Stimulated activated CD4-positive, alpha-beta T cell treated with anti-CD3 and anti-CD28 coated beads, Interleukin-1b, Interleukin-23, amount 100 ng/mL, for 1 hour (primary cell): Measurements from ENCODE around the gene FBN2.
"Not testable (repeated sequence)": the region's sequence is repeated elsewhere in the genome, so short reads cannot be mapped to it uniquely, and the experiment has no call there.

Experiments used
- DNase-seq, 2 donors: peaks; one replicate each; pipeline ENCODE4 v3.0.0-alpha.2; 2020; ENCODE audit warnings: low read depth in 2 of 2

FBN2 gene

DNA sequence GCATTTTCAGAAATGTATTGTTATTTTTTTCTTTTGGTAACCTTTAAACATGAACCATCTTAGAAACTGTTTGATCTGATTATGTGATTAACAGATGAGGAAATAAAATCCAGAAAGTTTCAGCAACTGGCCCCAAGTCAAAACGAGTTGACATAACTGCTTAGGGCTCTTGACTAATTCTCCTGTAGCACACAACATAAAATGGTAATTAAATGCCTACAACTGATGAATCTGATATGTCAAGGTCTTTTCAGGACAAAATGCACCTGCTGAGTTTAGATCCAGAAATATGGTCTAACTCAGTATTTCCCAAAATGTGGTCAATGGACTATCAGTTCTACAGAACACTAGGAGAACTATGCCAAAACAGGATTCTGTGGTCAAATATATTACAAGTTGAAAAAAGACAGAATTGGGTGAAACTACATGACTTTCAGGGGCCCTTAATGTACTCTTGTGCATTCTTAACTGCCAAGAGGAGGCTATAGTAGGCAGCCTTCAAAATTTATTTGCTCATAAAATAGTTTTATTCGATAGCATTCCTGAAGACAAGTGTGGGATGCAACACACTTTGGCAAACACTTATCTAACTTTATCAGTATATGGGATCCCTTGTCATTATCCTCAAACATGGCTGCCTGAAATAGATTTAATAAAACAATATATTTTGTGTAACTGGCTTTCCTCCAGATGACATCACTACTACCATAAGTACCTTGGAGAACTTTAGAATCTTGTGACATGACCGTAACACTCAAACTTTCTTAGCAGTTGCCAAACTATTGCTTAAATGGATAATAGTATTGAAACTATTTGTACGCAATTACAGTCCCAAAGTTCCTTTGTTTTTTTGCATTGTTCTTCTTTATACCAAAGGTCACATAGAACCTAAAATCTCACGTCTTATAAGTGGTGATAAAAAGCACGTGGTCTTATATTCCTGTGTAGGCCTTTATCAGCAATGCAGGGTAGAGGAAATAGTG lies 59.4 kb downstream of the FBN2 start:
- DNase-seq: no peak

- no peak for DNase-seq
These were observed 60.1 kb downstream of the FBN2 start for GRCh38 chr5:128477944-128478343.

GRCh38 chr5:128475693-128476092 lies 62.4 kb downstream of the FBN2 start:
- DNase-seq: no peak

DNA sequence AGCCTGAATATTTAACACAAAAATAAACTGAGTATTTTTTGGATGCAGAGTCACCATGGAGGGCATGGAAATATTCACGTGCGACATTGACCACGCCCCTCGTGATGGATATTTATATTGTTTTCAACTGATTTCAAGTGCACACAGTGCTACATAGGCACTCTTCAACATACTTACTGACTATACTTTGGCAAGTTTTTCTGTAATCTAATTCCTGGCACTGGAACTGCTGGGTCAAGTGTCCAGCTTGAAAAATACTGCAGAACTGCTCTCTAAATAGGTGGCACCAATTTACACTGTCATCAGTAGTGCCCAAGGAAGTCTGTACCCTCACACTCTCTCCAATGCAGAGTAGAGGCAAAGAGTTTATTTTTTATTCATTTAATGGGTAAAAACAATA lies 65.1 kb downstream of the FBN2 start:
- no peak for DNase-seq

- no peak for DNase-seq
These were observed 66.0 kb downstream of the FBN2 start for GRCh38 chr5:128472036-128472435.

GRCh38 chr5:128470663-128471062 lies 67.4 kb downstream of the FBN2 start:
- DNase-seq: no peak

- DNase-seq: no peak
These were observed 68.1 kb downstream of the FBN2 start for GRCh38 chr5:128469912-128470311.

DNA sequence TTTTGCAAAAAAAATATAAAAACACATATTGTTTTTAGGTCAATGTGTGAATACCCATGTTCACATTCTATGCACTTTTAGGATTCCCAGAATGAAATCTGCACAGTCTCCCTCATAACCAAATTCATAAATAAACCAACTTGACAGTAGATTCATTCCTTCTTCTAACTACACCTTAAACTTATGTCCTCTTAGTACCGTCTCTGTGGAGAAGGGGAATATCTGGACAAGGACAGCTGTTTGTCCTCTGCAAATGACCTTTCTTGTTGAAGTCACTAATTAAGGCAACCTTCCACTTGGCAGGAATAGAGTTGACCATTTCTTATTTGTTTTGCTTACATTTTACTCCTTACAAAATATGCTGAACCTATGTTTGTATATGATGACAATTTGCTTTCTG lies 71.1 kb downstream of the FBN2 start:
- DNase-seq: no peak

GRCh38 chr5:128466554-128466953 lies 71.5 kb downstream of the FBN2 start:
- no peak for DNase-seq

DNA sequence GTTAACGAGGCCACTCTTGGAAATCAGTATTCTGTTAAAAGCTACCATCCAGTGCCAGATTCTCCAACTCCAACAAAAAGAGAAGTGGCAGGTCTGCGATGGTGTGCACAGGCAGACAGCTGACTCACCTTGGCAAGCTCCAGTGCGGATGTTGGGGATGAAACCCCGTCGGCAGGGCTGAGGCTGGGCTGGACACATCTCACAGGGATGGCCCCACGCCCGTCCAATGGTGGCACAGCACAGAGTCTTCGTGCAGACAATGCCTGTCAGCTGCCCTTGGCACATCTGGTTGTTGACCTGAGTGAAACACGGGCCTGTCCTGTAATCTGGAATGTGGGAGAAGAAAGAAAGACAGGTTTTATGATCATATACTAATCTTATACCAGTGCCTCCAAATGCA lies 73.4 kb downstream of the FBN2 start:
- DNase-seq: no peak

- DNase-seq: no peak
These were observed 75.7 kb downstream of the FBN2 start for GRCh38 chr5:128462330-128462729.

- not testable (repeated sequence) for DNase-seq
These were observed 80.7 kb downstream of the FBN2 start for GRCh38 chr5:128457147-128457915.

DNA sequence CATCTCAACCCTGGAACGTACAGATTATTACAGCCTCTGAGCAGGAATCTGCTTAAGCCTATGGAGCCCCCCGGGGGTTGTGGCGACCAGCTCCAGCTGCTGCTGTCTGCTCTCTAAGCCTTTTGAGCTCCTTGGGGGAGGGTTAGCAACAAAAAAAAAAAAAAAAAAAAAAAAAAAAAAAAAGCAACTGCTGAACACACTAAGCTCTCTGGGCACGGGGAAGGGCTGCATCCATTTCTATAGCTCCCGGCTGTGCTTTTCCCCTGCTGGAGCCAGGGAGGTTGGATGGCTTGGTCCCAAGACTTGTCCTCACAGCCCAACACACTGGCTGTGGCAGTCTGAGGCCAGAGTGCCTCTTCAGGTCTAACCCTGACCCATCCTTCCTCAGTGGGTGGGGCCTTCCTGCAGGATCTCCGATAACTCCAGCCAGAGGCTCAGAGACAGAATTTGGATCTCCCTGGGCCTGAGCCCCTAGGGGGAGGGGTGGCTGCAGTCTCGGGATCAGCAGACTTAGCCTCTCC lies 82.1 kb downstream of the FBN2 start:
- no peak for DNase-seq

DNA sequence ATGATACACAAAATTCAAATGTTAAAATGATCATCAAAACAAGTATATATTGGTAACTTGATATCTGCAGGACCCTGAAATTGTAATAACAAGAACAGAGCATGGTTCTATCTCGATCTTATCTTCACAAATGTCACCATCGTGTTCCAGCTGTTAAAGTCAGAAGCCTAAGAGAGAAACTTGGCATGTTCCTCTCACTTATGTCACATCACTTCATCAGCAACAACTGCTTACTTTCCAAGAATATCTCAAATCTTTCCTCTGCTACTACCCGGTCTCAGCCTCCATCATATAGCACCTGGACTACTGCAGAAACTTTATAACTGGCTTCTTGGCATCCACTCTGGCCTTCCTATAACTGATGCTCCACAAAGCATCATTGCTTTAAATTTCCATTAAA lies 84.9 kb downstream of the FBN2 start:
- DNase-seq: no peak

- DNase-seq: not testable (repeated sequence)
These were observed 90.8 kb downstream of the FBN2 start for GRCh38 chr5:128447224-128447623.

DNA sequence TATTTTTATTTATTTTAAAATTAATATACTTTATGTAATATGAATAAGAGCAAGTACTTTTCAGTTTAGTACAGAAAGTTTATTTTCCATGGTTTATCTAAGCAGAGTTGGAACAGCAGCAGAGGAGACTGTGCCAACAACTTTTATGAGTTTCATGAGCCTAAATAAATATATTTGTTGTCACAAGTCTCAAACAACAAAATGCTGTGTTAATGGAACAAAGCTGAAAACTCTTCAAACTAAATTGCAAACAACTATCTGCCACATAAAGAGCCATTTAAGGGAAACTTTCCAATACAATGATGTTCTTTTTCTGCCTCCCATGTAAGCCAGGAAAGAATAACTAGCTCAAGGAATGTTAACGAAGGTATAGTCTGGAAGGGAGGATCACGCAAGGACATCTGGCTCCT lies 96.1 kb downstream of the FBN2 start:
- DNase-seq: no peak

GRCh38 chr5:128441165-128441564 lies 96.9 kb downstream of the FBN2 start:
- no peak for DNase-seq

GRCh38 chr5:128436749-128437188 lies 101.3 kb downstream of the FBN2 start:
- no peak for DNase-seq

DNA sequence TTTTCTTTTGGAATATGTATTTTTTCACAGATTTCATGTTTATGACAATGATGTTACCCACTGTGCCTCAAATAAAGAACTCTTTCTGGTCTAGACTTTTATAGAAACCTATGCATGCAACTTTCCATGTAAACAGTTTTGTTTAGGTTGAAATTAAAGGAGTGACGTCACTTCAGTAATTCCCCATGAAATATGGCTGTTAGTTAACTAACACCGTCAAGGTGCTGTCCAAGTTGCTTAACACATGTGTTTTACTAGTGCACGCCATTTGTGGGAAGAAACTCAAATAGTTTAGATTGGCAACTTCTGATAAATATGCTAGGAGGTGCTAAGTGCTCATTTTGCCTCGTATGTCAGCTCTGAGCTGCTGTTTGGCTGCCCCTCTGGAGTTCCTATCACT lies 102.2 kb downstream of the FBN2 start:
- DNase-seq: no peak

DNA sequence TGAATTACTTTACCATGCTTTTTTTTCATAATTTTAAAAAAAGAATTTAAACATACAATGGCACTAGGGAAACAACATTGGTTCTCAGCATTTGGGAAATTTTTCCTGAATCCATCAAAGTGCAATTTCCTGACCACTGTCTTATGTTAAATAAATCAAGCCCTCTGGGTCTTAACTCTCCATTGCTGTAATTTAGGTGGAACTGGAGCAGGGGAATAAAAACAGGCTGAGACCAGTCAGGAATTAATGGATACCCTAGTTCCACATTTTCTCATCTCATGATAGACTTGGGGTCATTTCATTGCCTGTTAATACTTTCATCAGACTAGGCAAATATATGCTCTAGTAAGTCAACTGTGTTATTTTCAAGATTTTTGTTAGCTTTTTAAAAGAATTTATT lies 103.1 kb downstream of the FBN2 start:
- DNase-seq: no peak

DNA sequence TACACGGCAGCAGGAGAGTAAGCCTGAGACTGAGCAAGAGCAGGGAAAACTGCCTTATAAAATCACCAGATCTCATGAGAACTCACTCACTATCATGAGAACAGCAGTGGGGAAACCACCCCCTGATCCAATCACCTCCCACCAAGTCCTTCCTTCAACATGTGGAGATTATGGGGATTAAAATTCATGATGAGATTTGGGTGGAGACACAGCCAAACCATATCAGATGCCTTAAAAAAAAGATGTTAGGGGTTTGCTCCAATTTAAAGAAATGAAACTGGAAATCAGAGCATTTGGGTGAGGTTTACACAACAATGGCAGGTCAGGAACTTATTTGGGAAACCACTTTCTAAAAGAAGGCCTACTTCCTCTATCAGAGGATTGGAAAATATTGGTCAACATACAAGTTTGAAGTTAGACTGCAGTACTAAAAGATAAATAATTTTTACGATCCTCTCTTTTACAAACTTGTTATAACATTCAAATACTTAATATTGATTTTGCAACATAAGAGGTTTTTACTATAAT lies 105.1 kb downstream of the FBN2 start:
- no peak for DNase-seq

- DNase-seq: no peak
These were observed 110.1 kb downstream of the FBN2 start for GRCh38 chr5:128427921-128428320.
